Common myeloid progenitor, CD34-positive (primary cell): ENCODE results near the gene CXCL3.

ENCODE experiments used
- CTCF ChIA-PET: fragments of 350-600 bp; sonication (Branson Sonifier 250); formaldehyde crosslinking; loops from one replicate; lab custom pipeline; 2021; ENCODE audit warnings: antibody characterized with exemption; lab: Charles Lee
- POLR2A ChIA-PET: fragments of 350-600 bp; sonication (Branson Sonifier 250); formaldehyde crosslinking; loops from one replicate; lab custom pipeline; 2021; ENCODE audit warnings: antibody characterized with exemption; lab: Charles Lee
- DNase-seq, 3 donors: peaks; one replicate each; pipeline versions ENCODE4 v3.0.0 to v3.0.0-alpha.2; 2013
- H3K27ac ChIP-seq, 2 experiments: 1 replicate in 1 of 2; 2 replicates in 1 of 2; pipeline ENCODE4 v1.7.0; 2013; ENCODE audit warnings: inconsistent platforms in 2 of 2, low read length in 2 of 2, mild to moderate bottlenecking in 2 of 2, low read depth in 1 of 2, moderate library complexity in 1 of 2; ENCODE audit not compliant: severe bottlenecking in 2 of 2, insufficient read depth in 1 of 2, poor library complexity in 1 of 2
- H3K27me3 ChIP-seq, 5 experiments: replicated peaks in 2 of 5; 1 replicate in 3 of 5; 2 replicates in 2 of 5; pipeline versions ENCODE4 v1.6.1 to v1.7.0; 2013; ENCODE audit warnings: low read length in 4 of 5, mild to moderate bottlenecking in 2 of 5, moderate library complexity in 2 of 5, inconsistent platforms in 1 of 5; ENCODE audit not compliant: insufficient read depth in 5 of 5, control insufficient read depth in 4 of 5
- H3K36me3 ChIP-seq, 4 experiments: 1 replicate in 2 of 4; 2 replicates in 2 of 4; pipeline versions ENCODE4 v1.6.1 to v1.7.0; 2013; ENCODE audit warnings: low read length in 3 of 4, control low read depth in 1 of 4, mild to moderate bottlenecking in 1 of 4; ENCODE audit not compliant: control insufficient read depth in 4 of 4, insufficient read depth in 4 of 4
- H3K4me1 ChIP-seq, 4 experiments: 1 replicate in 3 of 4; 2 replicates in 1 of 4; pipeline versions ENCODE4 v1.6.1 to v1.7.1; 2013; ENCODE audit warnings: low read length in 3 of 4, mild to moderate bottlenecking in 3 of 4, control low read depth in 1 of 4, inconsistent platforms in 1 of 4, moderate library complexity in 1 of 4; ENCODE audit not compliant: control insufficient read depth in 4 of 4, insufficient read depth in 4 of 4; ENCODE audit errors: control extremely low read depth in 1 of 4
- H3K4me3 ChIP-seq, 7 experiments: 1 replicate in 4 of 7; 2 replicates in 3 of 7; pipeline versions ENCODE4 v1.5.1 to v1.7.0; 2013; ENCODE audit warnings: mild to moderate bottlenecking in 7 of 7, low read length in 6 of 7, moderate library complexity in 6 of 7, inconsistent platforms in 2 of 7, low read depth in 2 of 7, control low read depth in 1 of 7; ENCODE audit not compliant: insufficient read depth in 4 of 7, control insufficient read depth in 1 of 7; ENCODE audit errors: extremely low read depth in 1 of 7
- H3K9me3 ChIP-seq, 5 experiments: 1 replicate in 4 of 5; 2 replicates in 1 of 5; pipeline versions ENCODE4 v1.6.1 to v1.7.1; 2013; ENCODE audit warnings: low read length in 4 of 5, mild to moderate bottlenecking in 2 of 5, inconsistent platforms in 1 of 5, low read depth in 1 of 5, moderate library complexity in 1 of 5; ENCODE audit not compliant: control insufficient read depth in 4 of 5, insufficient read depth in 2 of 5; ENCODE audit errors: control extremely low read depth in 1 of 5
- WGBS: methylation state at CpG from one replicate; pipeline ENCODE4 v1.1.5; 2013; ENCODE audit not compliant: insufficient coverage; 5-methylcytosine and 5-hydroxymethylcytosine counted together

CXCL3 gene

GRCh38 chr4:73998040-73999011 lies 40.2 kb downstream of the CXCL3 start, which contains the start of gene CXCL5:
Gene CXCL5 (minus strand): TSS chr4:73998677. CDS start chr4:73998581, 96 bp downstream.
- DNase-seq, result peak; percentile 48 to 58 (median 49)
- Histone ChIP-seq H3K4me3 (peak within 1 kb of the TSS in 5 of 7 experiments; percentile 37 to 74 (median 64)), H3K9me3 (no peaks in the 10 kb centered on the region), H3K36me3 (no peaks in the 10 kb centered on the region), H3K4me1 (peaks cover 0 to 10% (median 7%) of the 10 kb centered on the region in 4 experiments), H3K27me3 (peaks cover 0 to 14% (median 6%) of the 10 kb centered on the region in 5 experiments), H3K27ac (no peak within 1 kb of the TSS)
- 11% methylated on average over 31 of the region's 46 CpGs for WGBS
- ChIA-PET POLR2A (no interaction called here), CTCF (interaction anchor here (1.1 to 3.5 kb wide), 9 partner anchors 14 to 338 kb away, joined by 3 to 15 read pairs (median 5); partner anchors contain the start of gene CXCL3)

DNA sequence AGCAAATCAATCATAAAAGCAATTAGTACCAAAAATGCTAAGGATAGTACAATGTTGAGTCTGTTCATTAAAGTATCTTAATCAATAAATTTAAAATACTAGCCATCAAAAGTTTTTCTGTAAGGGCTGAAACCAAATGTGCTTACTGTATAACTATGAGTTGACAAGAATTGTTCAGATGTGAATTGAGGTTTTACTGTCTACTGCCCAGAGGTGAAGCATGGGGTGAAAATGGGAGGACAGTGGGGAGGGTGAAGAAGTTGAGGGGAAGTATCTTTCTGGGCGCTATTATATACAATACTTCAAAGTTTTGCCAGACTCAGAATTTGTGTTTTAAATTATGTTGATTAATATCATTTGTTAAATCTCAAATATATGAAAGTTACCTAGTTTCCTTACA lies 46.4 kb downstream of the CXCL3 start:
- Histone ChIP-seq H3K4me1 (peaks cover 0 to 27% (median 12%) of the 10 kb centered on the region in 4 experiments), H3K27ac (no peak overlapping the region), H3K27me3 (no peaks in the 10 kb centered on the region), H3K9me3 (no peaks in the 10 kb centered on the region), H3K36me3 (no peaks in the 10 kb centered on the region), H3K4me3 (no peak overlapping the region)
- CTCF ChIA-PET, result interaction anchor here (1.5 kb wide), 1 partner anchor 10 kb away, joined by 4 read pairs; the partner anchor contains the start of gene PF4
- POLR2A ChIA-PET, result no interaction called here
- DNase-seq, result peak in 2 of 3 donors; percentile 37 to 57
- no CpG with 5 or more reads among the region's 1 CpG for WGBS

DNA sequence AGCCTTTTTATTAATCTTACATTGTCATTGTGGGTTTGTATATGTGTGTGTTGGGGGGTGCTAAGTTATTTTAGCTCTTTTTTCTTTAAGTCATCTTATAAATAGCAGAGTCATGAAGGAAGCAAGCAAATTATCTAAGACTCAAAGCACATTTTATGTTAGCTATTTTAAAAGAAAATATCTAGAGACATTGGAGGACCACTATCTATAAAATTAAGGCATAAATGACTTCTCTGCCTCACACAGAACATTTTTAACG lies 46.8 kb downstream of the CXCL3 start:
- H3K27ac ChIP-seq, result no peak overlapping the region
- H3K9me3 ChIP-seq, result no peaks in the 10 kb centered on the region
- H3K27me3 ChIP-seq, result no peaks in the 10 kb centered on the region
- peak in 2 of 3 donors; percentile 69 to 79 for DNase-seq
- H3K4me1 ChIP-seq, result peaks cover 0 to 27% (median 12%) of the 10 kb centered on the region in 4 experiments
- WGBS, result no CpG with 5 or more reads among the region's 1 CpG
- CTCF ChIA-PET, result no interaction called here
- no peak overlapping the region for H3K4me3 ChIP-seq
- POLR2A ChIA-PET, result no interaction called here
- no peaks in the 10 kb centered on the region for H3K36me3 ChIP-seq

GRCh38 chr4:73990988-73991741 lies 47.3 kb downstream of the CXCL3 start:
- Histone ChIP-seq H3K27me3 (no peaks in the 10 kb centered on the region), H3K27ac (no peak overlapping the region), H3K9me3 (no peaks in the 10 kb centered on the region), H3K36me3 (no peaks in the 10 kb centered on the region), H3K4me3 (no peak overlapping the region), H3K4me1 (peaks cover 0 to 27% (median 12%) of the 10 kb centered on the region in 4 experiments)
- ChIA-PET CTCF (interaction anchor here (1.4 kb wide), 1 partner anchor 109 kb away, joined by 4 read pairs; no protein-coding TSS in a partner anchor), POLR2A (no interaction called here)
- 100% methylated on average over 1 of the region's 9 CpGs for WGBS
- no peak for DNase-seq

- WGBS, result no CpG with 5 or more reads among the region's 5 CpGs
These were observed 48.6 kb downstream of the CXCL3 start for GRCh38 chr4:73989928-73990327.

DNA sequence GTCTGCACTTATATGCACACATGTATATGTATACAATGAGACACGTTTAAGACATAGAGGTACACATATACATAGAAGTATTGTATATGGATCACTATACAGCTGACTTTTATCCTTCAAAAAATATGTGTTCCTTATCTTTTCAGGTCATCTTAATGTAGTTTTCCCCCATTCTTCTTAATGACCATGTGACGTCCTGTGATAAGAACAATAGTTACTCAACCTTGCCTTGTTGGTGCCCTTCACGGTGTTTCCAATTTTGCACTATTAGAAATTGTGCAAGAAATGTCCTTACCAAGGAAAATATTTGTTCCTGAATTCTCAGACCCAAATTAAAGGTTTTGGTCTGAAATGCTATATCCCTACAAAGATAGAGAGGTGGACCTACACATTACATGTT lies 49.5 kb downstream of the CXCL3 start:
- no peaks in the 10 kb centered on the region for H3K27me3 ChIP-seq
- CTCF ChIA-PET, result no interaction called here

More at GRCh38 chr4:73989928-73990327, 48.6 kb downstream of the CXCL3 start:
- H3K4me1 ChIP-seq, result peaks cover 0 to 27% (median 12%) of the 10 kb centered on the region in 4 experiments
- H3K27me3 ChIP-seq, result no peaks in the 10 kb centered on the region
- ChIA-PET CTCF (interaction anchor here (0.6 to 1.4 kb wide), 2 partner anchors 48 to 111 kb away, joined by 3 to 4 read pairs; no protein-coding TSS in a partner anchor), POLR2A (no interaction called here)
- no peak for DNase-seq
- no peak overlapping the region for H3K27ac ChIP-seq
- H3K36me3 ChIP-seq, result no peaks in the 10 kb centered on the region
- H3K4me3 ChIP-seq, result no peak overlapping the region
- no peaks in the 10 kb centered on the region for H3K9me3 ChIP-seq

More for the DNA sequence above, 49.5 kb downstream of the CXCL3 start:
- Histone ChIP-seq H3K4me3 (no peak overlapping the region), H3K4me1 (peaks cover 0 to 27% (median 12%) of the 10 kb centered on the region in 4 experiments), H3K27ac (no peak overlapping the region), H3K36me3 (no peaks in the 10 kb centered on the region), H3K9me3 (no peaks in the 10 kb centered on the region)
- WGBS, result 14% methylated on average over 1 of the region's 3 CpGs
- POLR2A ChIA-PET, result no interaction called here
- no peak for DNase-seq
